Hindlimb muscle (tissue), 1 donor: ENCODE data around the gene AUTS2. TPM values are rescaled to one million over a fixed set of nuclear protein-coding genes. Genes with fewer than 3 reads are reported as not detected.

Experiments used
- DNase-seq: peaks from one replicate; pipeline ENCODE4 v3.0.0-alpha.2; 2013
- polyA plus RNA-seq: library from polyadenylated mRNA; unstranded; fragments of 120-200 nt; gene quantifications from one replicate; pipeline ENCODE4 v1.2.1, GENCODE V29; 2013; ENCODE audit not compliant: insufficient read length

The AUTS2 gene
- polyA plus RNA-seq, 1 donor, result 80.5 TPM

GRCh38 chr7:69898189-69898588 lies 299.9 kb downstream of the AUTS2 start:
- no peak for DNase-seq

GRCh38 chr7:69903410-69903809 lies 305.1 kb downstream of the AUTS2 start:
- no peak for DNase-seq

- DNase-seq, result no peak
Observed at GRCh38 chr7:69906283-69906995, 308.2 kb downstream of the AUTS2 start.

GRCh38 chr7:69907720-69908119 lies 309.4 kb downstream of the AUTS2 start:
- no peak for DNase-seq

- no peak for DNase-seq
Observed at GRCh38 chr7:69908454-69908853, 310.2 kb downstream of the AUTS2 start.

GRCh38 chr7:69910150-69910549 lies 311.9 kb downstream of the AUTS2 start:
- DNase-seq, result no peak

- DNase-seq, result no peak
Observed at GRCh38 chr7:69911337-69911736, 313.1 kb downstream of the AUTS2 start.

- DNase-seq, result no peak
Observed at GRCh38 chr7:69912141-69912540, 313.9 kb downstream of the AUTS2 start.

GRCh38 chr7:69912846-69913245 lies 314.6 kb downstream of the AUTS2 start:
- DNase-seq, result no peak

GRCh38 chr7:69919426-69920111 lies 321.3 kb downstream of the AUTS2 start:
- DNase-seq, result no peak

- DNase-seq, result no peak
Observed at GRCh38 chr7:69920797-69921196, 322.5 kb downstream of the AUTS2 start.

- DNase-seq, result no peak
Observed at GRCh38 chr7:69922026-69922803, 323.9 kb downstream of the AUTS2 start.

GRCh38 chr7:69927461-69927860 lies 329.2 kb downstream of the AUTS2 start:
- no peak for DNase-seq

GRCh38 chr7:69928621-69929020 lies 330.3 kb downstream of the AUTS2 start:
- DNase-seq, result no peak

- DNase-seq, result no peak
Observed at GRCh38 chr7:69929622-69930021, 331.3 kb downstream of the AUTS2 start.

GRCh38 chr7:69932034-69932628 lies 333.9 kb downstream of the AUTS2 start:
- peak; percentile 46 for DNase-seq

GRCh38 chr7:69934144-69934903 lies 336.0 kb downstream of the AUTS2 start:
- peak; percentile 10 for DNase-seq

GRCh38 chr7:69935107-69935506 lies 336.8 kb downstream of the AUTS2 start:
- DNase-seq, result no peak

- no peak for DNase-seq
Observed at GRCh38 chr7:69937097-69937496, 338.8 kb downstream of the AUTS2 start.

- DNase-seq, result no peak
Observed at GRCh38 chr7:69939317-69939716, 341.0 kb downstream of the AUTS2 start.

GRCh38 chr7:69941077-69941651 lies 342.9 kb downstream of the AUTS2 start:
- no peak for DNase-seq

GRCh38 chr7:69942573-69942972 lies 344.3 kb downstream of the AUTS2 start:
- no peak for DNase-seq
